A549 treated with RU486 at 1 μM for 4 hours (cell line): Measurements from ENCODE around the gene PSMD7. TPM values are rescaled to one million over a fixed set of nuclear protein-coding genes. Genes with fewer than 3 reads are reported as not detected.

Experiments
- total RNA-seq: library from RNA; stranded (reverse); fragments of 200-300 nt; extraction: Qiagen RNA extraction; gene quantifications from 5 replicates; pipeline ENCODE4 v1.2.3, GENCODE V29; 2022; ENCODE audit warnings: low read depth

The PSMD7 gene
- total RNA-seq, result 129 to 183 TPM (median 143 TPM) in 5 replicates

DNA sequence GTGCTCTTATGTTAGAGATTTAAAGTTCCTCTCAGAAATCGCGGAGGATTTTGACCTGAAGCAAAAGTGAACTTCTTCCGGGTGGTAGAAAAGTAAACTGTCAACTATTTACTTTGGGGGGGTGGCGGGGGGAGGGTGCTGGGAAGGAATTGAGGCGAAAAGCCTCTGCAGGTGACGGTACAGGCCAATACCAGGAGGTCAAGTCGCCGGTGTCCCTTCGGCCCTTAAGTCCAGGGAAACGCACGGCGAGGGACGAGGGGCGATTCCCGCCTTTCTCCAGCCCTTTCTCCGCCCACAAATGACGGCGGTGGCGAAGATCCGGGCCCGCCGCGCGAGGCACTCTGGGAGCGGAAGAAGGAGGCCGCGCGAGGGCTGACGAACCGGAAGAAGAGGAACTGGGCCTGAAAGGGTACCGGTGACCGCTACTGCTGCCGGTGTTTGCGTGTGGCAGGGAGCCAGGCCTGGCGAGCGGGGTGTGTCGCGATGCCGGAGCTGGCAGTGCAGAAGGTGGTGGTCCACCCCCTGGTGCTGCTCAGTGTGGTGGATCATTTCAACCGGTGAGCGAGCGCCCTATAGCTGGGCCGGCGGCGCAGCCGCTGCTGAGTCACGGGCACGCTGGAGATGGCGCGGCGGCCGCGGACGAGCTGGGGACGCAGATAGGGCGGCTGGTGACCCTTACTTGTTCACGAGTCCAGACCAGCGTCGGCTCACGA lies at the start of gene PSMD7:
PSMD7 (plus strand) TSS at position 383 of the 713 bp plus-strand sequence; CDS start at position 484, 101 bp downstream.

Other genes starting within 250 kb of the PSMD7 start
- gene NPIPB15, start 79.5 kb downstream of the PSMD7 start, total RNA-seq, result 0.61 TPM in 1 of 5 replicates, not detected in the others
- 0.09 to 0.31 TPM (median 0.11 TPM) in 5 replicates for gene CLEC18B, start 124.7 kb downstream of the PSMD7 start, total RNA-seq